Measurements from ENCODE around the gene SPATS1.
"Not testable (repeated sequence)": the region's sequence is repeated elsewhere in the genome, so short reads cannot be mapped to it uniquely, and the experiment has no call there.

SPATS1 gene

DNA sequence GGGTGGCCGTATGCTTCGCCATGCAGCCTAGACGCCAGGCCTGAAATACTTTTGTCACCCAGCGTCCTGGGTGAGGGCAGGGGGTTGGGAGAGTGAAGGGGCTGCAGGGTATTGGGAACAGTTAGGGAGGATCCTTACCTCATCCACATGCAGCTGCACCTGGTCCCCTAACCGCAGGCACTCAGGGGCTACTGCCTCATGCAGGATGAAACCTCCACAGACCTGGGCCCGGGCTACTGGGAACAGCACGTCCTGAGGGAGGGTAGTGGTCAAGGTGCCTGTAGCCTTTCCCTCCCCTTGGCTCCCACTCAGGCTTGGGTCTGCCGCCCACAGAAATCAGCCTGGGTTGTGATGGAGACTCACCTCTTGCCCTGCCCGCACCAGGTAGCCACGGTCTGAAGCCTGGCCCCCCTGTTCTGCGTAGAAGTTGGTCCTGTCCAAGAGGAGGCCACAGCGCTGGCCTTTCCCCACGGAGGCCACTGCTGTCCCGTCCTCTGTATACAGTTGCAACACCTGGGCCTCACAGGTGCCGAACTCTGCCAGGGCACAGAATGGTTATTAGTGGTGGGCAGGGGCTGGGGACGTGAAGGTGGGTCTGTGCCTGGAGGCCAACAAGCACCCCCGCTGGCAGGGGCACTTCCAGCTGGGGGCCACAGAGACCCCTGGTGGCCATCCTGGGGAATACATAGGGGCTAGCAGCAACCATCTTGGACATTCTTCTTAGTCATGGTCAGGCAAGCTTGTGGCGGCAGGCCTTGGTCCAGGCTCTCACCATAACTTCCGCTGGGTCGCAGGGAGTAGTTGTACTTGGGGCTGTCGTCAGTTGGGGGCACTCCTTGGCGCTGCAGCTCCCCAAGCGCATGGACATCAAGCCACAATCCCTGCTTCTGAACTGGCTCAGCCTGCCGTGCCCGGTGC is 37.9 kb upstream of the SPATS1 start:
- Mint-ChIP-seq H3K4me1 (ENCODE audit: low read depth) (no peaks in the 10 kb centered on the region), H3K9me3 (no peaks in the 10 kb centered on the region), H3K27me3 (no peaks in the 10 kb centered on the region), H3K27ac (peak overlapping the region; percentile 29), H3K36me3 (ENCODE audit: low read depth) (peaks cover 97% of the 10 kb centered on the region), H3K4me3 (no peak overlapping the region)
- peak; percentile 57 for DNase-seq

DNA sequence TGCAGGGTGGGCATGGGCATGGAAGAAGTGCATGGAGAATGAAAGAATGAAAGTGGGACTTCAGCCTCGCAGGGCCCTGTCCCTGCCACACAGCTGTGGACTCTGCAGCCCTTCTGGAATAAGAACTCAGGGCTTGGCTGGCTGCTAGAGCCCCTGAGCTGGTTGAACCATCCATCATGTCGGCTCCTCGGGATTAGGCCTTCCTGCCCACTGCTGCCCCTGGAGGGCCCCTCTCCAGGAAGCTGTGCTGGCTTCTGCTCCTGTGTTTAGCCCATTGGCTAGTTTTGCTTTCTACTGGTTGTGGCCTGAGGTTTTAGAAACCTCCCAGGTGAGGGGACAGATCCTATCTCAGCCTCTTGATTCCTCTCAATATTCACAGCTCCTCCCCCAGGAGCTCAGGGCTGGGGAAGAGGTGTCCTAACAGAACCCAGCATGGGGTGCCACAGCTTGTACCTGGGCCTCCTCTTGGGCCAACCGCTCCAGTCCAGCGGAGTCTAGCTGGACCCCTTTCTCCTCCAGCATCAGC is 37.2 kb upstream of the SPATS1 start:
- H3K9me3 Mint-ChIP-seq, result no peaks in the 10 kb centered on the region
- no peaks in the 10 kb centered on the region for H3K27me3 Mint-ChIP-seq

DNA sequence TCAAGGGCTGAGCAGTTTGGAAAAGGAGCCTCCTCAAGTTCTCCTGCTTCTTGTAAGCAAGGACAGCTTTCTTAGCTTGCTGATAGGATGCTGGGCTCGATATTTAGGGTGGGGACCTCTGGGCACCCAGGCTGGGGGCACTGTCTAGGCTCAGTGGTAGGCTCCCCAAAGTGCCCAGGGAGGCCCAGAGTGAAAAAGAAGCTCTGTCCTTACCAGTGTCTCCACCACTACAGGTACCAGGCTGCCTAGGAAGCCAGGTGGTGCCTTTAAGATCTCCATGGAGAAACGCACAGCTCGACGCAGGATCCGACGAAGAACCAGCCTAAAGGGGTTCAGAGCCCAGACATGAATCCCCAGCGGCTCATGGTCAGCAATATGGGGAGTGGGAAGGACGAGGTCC is 35.7 kb upstream of the SPATS1 start:
- DNase-seq, result no peak
- no peaks in the 10 kb centered on the region for H3K27me3 Mint-ChIP-seq
- H3K27ac Mint-ChIP-seq, result no peak overlapping the region
- no peaks in the 10 kb centered on the region for H3K9me3 Mint-ChIP-seq
- no peak overlapping the region for H3K4me3 Mint-ChIP-seq
- H3K36me3 Mint-ChIP-seq (ENCODE audit: low read depth), result peaks cover 97% of the 10 kb centered on the region
- H3K4me1 Mint-ChIP-seq (ENCODE audit: low read depth), result peaks cover 5% of the 10 kb centered on the region

More for the DNA sequence above, 37.2 kb upstream of the SPATS1 start:
- no peaks in the 10 kb centered on the region for H3K4me1 Mint-ChIP-seq (ENCODE audit: low read depth)
- peaks cover 97% of the 10 kb centered on the region for H3K36me3 Mint-ChIP-seq (ENCODE audit: low read depth)
- no peak for DNase-seq
- H3K4me3 Mint-ChIP-seq, result no peak overlapping the region
- peak overlapping the region; percentile 29 for H3K27ac Mint-ChIP-seq

DNA sequence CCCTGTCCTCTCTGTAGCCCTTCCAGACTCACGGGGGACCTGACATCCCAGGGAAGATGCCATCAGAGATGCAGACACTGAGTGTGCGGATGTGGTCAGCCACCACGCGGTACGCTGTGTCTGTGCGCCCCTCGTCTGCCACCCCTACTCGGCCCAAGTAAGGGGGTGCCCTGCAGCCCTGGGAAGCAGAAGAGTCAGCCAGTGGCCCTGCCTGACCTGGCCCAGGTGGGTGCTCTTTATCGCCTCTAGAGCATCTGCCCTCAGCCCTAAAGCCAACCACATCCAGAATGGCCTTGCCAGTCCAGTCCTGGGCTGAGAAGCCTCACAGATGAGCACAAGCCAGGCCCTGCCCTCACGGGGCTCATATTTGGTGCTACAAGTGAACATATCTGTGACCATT is 35.2 kb upstream of the SPATS1 start:
- Mint-ChIP-seq H3K9me3 (no peaks in the 10 kb centered on the region), H3K4me3 (no peak overlapping the region), H3K4me1 (ENCODE audit: low read depth) (peaks cover 10% of the 10 kb centered on the region), H3K27me3 (no peaks in the 10 kb centered on the region), H3K36me3 (ENCODE audit: low read depth) (peaks cover 97% of the 10 kb centered on the region), H3K27ac (no peak overlapping the region)
- DNase-seq, result no peak

DNA sequence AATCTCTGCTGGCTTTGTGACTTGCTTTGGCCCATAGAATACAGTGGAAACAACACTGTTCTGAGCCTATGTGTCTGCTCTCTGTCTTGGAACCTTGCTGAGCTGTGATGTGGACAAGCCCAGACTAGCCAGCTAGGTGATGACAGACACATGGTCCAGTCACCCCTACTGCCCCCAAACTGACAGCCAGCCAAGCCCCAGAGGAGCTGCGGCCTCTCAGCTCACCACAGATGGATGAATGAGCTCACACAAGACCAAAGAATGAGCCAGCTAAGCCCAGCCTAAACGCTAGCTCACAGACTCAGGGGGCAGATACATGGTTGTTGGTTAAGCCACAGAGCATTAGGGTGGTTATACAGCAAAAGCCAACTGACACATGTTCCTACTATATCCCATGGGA is 33.4 kb upstream of the SPATS1 start:
- Mint-ChIP-seq H3K36me3 (ENCODE audit: low read depth) (peaks cover 88% of the 10 kb centered on the region), H3K9me3 (no peaks in the 10 kb centered on the region), H3K27ac (no peak overlapping the region), H3K4me3 (no peak overlapping the region), H3K27me3 (no peaks in the 10 kb centered on the region), H3K4me1 (ENCODE audit: low read depth) (peaks cover 16% of the 10 kb centered on the region)
- no peak for DNase-seq

GRCh38 chr6:44309631-44310030 is 32.8 kb upstream of the SPATS1 start:
- Mint-ChIP-seq H3K9me3 (no peaks in the 10 kb centered on the region), H3K4me3 (no peak overlapping the region), H3K4me1 (ENCODE audit: low read depth) (peaks cover 16% of the 10 kb centered on the region), H3K27me3 (no peaks in the 10 kb centered on the region), H3K27ac (no peak overlapping the region), H3K36me3 (ENCODE audit: low read depth) (peaks cover 82% of the 10 kb centered on the region)
- DNase-seq, result no peak

- no peak overlapping the region for H3K4me3 Mint-ChIP-seq
- no peaks in the 10 kb centered on the region for H3K27me3 Mint-ChIP-seq
- peaks cover 76% of the 10 kb centered on the region for H3K36me3 Mint-ChIP-seq (ENCODE audit: low read depth)
- no peaks in the 10 kb centered on the region for H3K9me3 Mint-ChIP-seq
- no peak for DNase-seq
- H3K4me1 Mint-ChIP-seq (ENCODE audit: low read depth), result peaks cover 16% of the 10 kb centered on the region
- peak overlapping the region; percentile 26 for H3K27ac Mint-ChIP-seq
These were observed 32.2 kb upstream of the SPATS1 start for GRCh38 chr6:44310241-44310640.

DNA sequence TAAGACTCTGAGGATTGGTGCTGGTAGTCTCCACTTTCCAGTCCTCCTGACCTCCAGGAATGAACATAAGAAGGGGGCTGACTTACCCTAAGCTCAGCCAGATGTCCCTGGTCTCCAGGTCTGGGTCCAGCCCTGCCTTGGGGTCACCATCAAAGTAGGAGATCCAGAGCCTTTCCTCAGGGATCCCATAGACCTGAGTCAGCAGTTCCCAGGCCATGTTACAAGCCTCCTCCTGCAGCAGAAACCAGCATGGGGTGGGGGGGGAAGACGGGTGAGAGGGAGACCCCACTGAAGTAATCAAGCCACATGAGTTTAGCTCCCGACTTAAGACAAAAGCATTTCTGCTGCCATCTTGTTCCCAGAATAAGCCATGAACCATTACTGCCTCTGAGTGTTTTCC is 31.1 kb upstream of the SPATS1 start:
- H3K36me3 Mint-ChIP-seq (ENCODE audit: low read depth), result peaks cover 66% of the 10 kb centered on the region
- H3K4me1 Mint-ChIP-seq (ENCODE audit: low read depth), result peaks cover 16% of the 10 kb centered on the region
- no peaks in the 10 kb centered on the region for H3K27me3 Mint-ChIP-seq
- no peak for DNase-seq
- peak overlapping the region; percentile 17 for H3K27ac Mint-ChIP-seq
- no peaks in the 10 kb centered on the region for H3K9me3 Mint-ChIP-seq
- H3K4me3 Mint-ChIP-seq, result peak overlapping the region; percentile 94

- Mint-ChIP-seq H3K9me3 (no peaks in the 10 kb centered on the region), H3K27me3 (no peaks in the 10 kb centered on the region), H3K27ac (peak overlapping the region; percentile 96), H3K36me3 (ENCODE audit: low read depth) (peaks cover 62% of the 10 kb centered on the region), H3K4me3 (peak overlapping the region; percentile 94), H3K4me1 (ENCODE audit: low read depth) (peaks cover 16% of the 10 kb centered on the region)
- no peak for DNase-seq
These were observed 30.7 kb upstream of the SPATS1 start for GRCh38 chr6:44311767-44312166.

DNA sequence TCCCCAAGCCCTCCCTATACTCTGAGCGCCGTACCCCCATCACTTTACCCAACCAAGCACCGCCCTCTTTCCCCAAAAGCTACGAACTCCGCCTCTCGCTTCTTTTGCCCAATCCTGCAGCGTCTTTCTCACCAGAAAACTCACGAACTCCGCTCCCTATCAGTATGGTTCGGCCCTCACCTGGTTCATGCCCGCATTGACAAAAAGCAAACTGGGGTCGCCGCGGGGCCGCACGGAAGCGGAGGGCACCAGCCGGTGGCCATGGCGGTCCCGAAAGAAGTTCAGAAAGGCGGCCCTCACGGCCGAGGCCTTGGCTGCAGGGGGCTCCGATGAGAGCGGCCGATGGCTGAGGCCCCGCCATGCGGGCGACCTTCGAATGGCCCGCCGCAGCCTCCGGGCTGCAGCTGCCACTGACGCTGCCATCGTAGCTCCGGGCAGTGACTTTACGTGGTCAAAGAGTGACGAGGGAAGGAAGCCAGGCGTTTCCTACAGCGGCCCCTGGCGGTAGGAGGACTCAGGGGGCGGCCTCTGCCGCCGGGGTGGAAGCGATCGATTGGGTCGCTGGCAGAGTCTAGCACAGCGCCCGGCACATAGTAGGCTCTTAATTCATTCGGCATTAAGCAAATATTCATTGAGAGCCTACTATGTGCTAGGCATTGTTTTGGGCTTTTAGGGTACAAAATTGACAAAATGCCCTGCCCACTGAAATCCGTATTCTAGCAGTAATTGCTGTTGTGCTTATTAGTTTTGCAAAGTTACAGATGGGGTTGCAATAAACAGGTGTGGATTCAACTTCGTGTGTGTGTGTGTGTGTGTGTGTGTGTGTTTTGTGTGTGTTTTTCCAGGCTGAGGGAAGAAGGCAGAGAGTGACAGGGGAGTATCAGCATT is 29.3 kb upstream of the SPATS1 start, which contains the start of gene AARS2:
TSS of gene AARS2 (minus strand) at position 447 of the 888 bp plus-strand sequence. CDS start at position 423, 24 bp downstream.
- peaks cover 2% of the 10 kb centered on the region for H3K27me3 Mint-ChIP-seq
- H3K27ac Mint-ChIP-seq, result peak within 1 kb of the TSS; percentile 96
- peaks cover 16% of the 10 kb centered on the region for H3K4me1 Mint-ChIP-seq (ENCODE audit: low read depth)
- H3K9me3 Mint-ChIP-seq, result no peaks in the 10 kb centered on the region
- H3K4me3 Mint-ChIP-seq, result peak within 1 kb of the TSS; percentile 94
- H3K36me3 Mint-ChIP-seq (ENCODE audit: low read depth), result peaks cover 48% of the 10 kb centered on the region
- peak; percentile 97 for DNase-seq

DNA sequence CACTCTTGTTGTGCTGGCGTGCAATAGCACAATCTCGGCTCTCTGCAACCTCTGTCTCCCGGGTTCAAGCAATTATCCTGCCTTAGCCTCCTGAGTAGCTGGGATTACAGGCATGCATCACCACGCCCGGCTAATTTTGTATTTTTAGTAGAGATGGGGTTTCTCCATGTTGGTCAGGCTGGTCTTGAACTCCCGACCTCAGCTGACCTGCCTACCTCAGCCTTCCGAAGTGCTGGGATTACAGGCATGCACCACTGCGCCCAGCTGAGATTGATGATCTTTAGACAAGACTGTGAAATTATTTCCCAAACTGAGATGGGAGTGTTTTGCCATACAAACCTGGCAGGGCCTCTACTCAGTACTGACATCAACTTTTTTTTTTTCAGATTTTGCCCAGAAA is 27.8 kb upstream of the SPATS1 start:
- H3K36me3 Mint-ChIP-seq (ENCODE audit: low read depth), result peaks cover 35% of the 10 kb centered on the region
- H3K27me3 Mint-ChIP-seq, result peaks cover 15% of the 10 kb centered on the region
- not testable (repeated sequence) for H3K4me3 Mint-ChIP-seq, H3K9me3 Mint-ChIP-seq, DNase-seq, H3K27ac Mint-ChIP-seq
- peaks cover 16% of the 10 kb centered on the region for H3K4me1 Mint-ChIP-seq (ENCODE audit: low read depth)

- Mint-ChIP-seq H3K27me3 (peaks cover 24% of the 10 kb centered on the region), H3K4me1 (ENCODE audit: low read depth) (peaks cover 16% of the 10 kb centered on the region), H3K4me3 (no peak overlapping the region), H3K36me3 (ENCODE audit: low read depth) (peaks cover 27% of the 10 kb centered on the region), H3K9me3 (no peaks in the 10 kb centered on the region), H3K27ac (no peak overlapping the region)
- no peak for DNase-seq
These were observed 26.9 kb upstream of the SPATS1 start for GRCh38 chr6:44315516-44315915.

DNA sequence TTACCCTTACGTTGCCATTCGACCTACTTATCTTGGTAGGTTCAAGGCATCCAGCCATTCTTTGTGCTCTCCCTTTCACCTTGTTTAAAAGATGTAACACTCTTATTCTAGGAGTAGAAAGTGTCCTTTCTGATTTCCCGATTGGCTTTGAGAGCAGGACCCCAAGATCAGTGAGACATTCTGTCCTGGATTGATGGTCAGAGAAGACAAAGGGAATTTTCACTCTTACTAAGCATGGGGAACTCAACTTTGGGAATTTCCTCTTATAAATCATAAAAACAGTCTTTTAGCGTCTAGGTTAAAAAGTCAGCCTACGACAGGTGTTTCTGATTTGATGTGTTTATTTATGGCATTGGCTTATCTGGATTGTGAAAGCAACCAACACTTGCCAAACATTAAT is 26.5 kb upstream of the SPATS1 start:
- H3K27ac Mint-ChIP-seq, result no peak overlapping the region
- H3K27me3 Mint-ChIP-seq, result peaks cover 24% of the 10 kb centered on the region
- DNase-seq, result no peak
- H3K9me3 Mint-ChIP-seq, result no peaks in the 10 kb centered on the region
- no peak overlapping the region for H3K4me3 Mint-ChIP-seq
- H3K4me1 Mint-ChIP-seq (ENCODE audit: low read depth), result peaks cover 16% of the 10 kb centered on the region
- H3K36me3 Mint-ChIP-seq (ENCODE audit: low read depth), result peaks cover 22% of the 10 kb centered on the region

DNA sequence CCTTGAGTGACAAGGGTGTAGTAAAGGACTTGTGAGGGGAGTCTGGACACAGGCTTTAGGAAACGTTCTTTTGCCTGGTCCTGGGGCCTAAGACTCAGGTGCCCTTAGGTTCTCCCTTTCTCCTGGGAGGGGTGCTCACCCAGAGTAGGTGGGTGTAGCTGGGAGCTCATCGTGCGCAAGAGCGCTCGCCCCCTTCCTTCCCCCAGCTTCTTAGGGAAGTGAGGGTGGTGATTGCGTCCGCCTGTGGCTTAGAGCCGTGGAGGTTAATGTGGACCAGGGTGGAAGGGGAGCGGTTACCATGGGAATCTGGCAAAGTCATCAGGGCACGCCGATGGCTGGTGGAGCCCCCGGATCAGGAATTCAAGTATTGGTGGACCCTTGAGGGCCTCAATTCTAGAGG is 26.0 kb upstream of the SPATS1 start:
- no peaks in the 10 kb centered on the region for H3K9me3 Mint-ChIP-seq
- no peak overlapping the region for H3K27ac Mint-ChIP-seq
- no peak for DNase-seq
- peaks cover 17% of the 10 kb centered on the region for H3K36me3 Mint-ChIP-seq (ENCODE audit: low read depth)
- H3K4me1 Mint-ChIP-seq (ENCODE audit: low read depth), result peaks cover 14% of the 10 kb centered on the region
- no peak overlapping the region for H3K4me3 Mint-ChIP-seq
- H3K27me3 Mint-ChIP-seq, result peaks cover 25% of the 10 kb centered on the region

Measured in activated T-cell treated with anti-CD3 and anti-CD28 coated beads, Interleukin-2, amount 50 U/mL, for 24 hours (primary cell).